ENCODE results near the gene UVRAG.

GRCh38 chr11:75814363-75814676, 690 bp upstream of the UVRAG start:
- TF ChIP-seq CTCF (IDR thresholded peaks at IDR 0.05): no peak
- no peak for TF ChIP-seq POLR2A (IDR thresholded peaks at IDR 0.05)

All from lower leg skin (tissue), 3 donors.